ENCODE results near the gene PPP2CA. TPM values are rescaled to one million over a fixed set of nuclear protein-coding genes. Genes with fewer than 3 reads are reported as not detected.

PPP2CA gene
- total RNA-seq, 1 donor from 2014 or later, result 118 TPM

- DNase-seq (no peak), ATAC-seq (ENCODE audit: low read depth) (no peak)
- TF ChIP-seq CTCF (IDR thresholded peaks at IDR 0.05), result no peak
- Mint-ChIP-seq H3K4me3 (no peak overlapping the region), H3K27me3 (no peaks in the 10 kb centered on the region), H3K9me3 (no peaks in the 10 kb centered on the region), H3K36me3 (ENCODE audit: low read depth) (no peaks in the 10 kb centered on the region), H3K27ac (no peak overlapping the region), H3K4me1 (peaks cover 8% of the 10 kb centered on the region)
- POLR2A ChIA-PET, result interaction anchor here (0.6 to 1.8 kb wide), 2 partner anchors 10 to 407 kb away, joined by 7 to 10 read pairs; partner anchors contain the start of gene PPP2CA
- CTCF ChIA-PET, result no interaction called here
- intact Hi-C loops (cut with micrococcal nuclease), result no loop called here
Observed at GRCh38 chr5:134236318-134236717, 10.4 kb upstream of the PPP2CA start.

- Mint-ChIP-seq H3K36me3 (ENCODE audit: low read depth) (peaks cover 20% of the 10 kb centered on the region), H3K4me1 (peaks cover 25% of the 10 kb centered on the region), H3K27me3 (no peaks in the 10 kb centered on the region), H3K27ac (no peak overlapping the region), H3K9me3 (no peaks in the 10 kb centered on the region), H3K4me3 (no peak overlapping the region)
- ATAC-seq (ENCODE audit: low read depth) (no peak), DNase-seq (no peak)
- POLR2A ChIA-PET, result interaction anchor here (0.6 to 1.0 kb wide), 3 partner anchors 14 to 500 kb away, joined by 3 to 5 read pairs (median 5); partner anchors contain the start of gene SKP1
- no peak for TF ChIP-seq CTCF (IDR thresholded peaks at IDR 0.05)
- CTCF ChIA-PET, result no interaction called here
- intact Hi-C loops (cut with micrococcal nuclease), result loop anchor here (5.0 to 10.0 kb wide), 4 partner anchors 209 to 1124 kb away; no protein-coding TSS in a partner anchor
Observed at GRCh38 chr5:134228624-134229023, 2.8 kb upstream of the PPP2CA start.

GRCh38 chr5:134227776-134228175 is 1.9 kb upstream of the PPP2CA start:
- Mint-ChIP-seq H3K27ac (peak overlapping the region; percentile 95), H3K36me3 (ENCODE audit: low read depth) (peaks cover 24% of the 10 kb centered on the region), H3K27me3 (no peaks in the 10 kb centered on the region), H3K9me3 (no peaks in the 10 kb centered on the region), H3K4me3 (peak overlapping the region; percentile 94), H3K4me1 (peaks cover 32% of the 10 kb centered on the region)
- ChIA-PET POLR2A (interaction anchor here (0.6 to 3.3 kb wide), 5 partner anchors 15 to 1722 kb away, joined by 3 to 53 read pairs (median 5); partner anchors contain the start of genes SKP1 and VDAC1), CTCF (no interaction called here)
- no peak for TF ChIP-seq CTCF (IDR thresholded peaks at IDR 0.05)
- DNase-seq (no peak), ATAC-seq (ENCODE audit: low read depth) (no peak)
- intact Hi-C loops (cut with micrococcal nuclease), result loop anchor here (5.0 to 10.0 kb wide), 4 partner anchors 210 to 1123 kb away; no protein-coding TSS in a partner anchor

- intact Hi-C loops (cut with micrococcal nuclease), result loop anchor here (5.0 to 10.0 kb wide), 4 partner anchors 210 to 1122 kb away; no protein-coding TSS in a partner anchor
- ChIA-PET POLR2A (interaction anchor here (0.7 to 3.3 kb wide), 10 partner anchors 9 to 1731 kb away, joined by 3 to 53 read pairs (median 12); partner anchors contain the start of genes SKP1, UBE2B and VDAC1), CTCF (interaction anchor here (0.9 kb wide), 1 partner anchor 360 kb away, joined by 4 read pairs; no protein-coding TSS in a partner anchor)
- ATAC-seq (ENCODE audit: low read depth), result no peak
- Mint-ChIP-seq H3K4me3 (peak overlapping the region; percentile 94), H3K27ac (peak overlapping the region; percentile 95), H3K36me3 (ENCODE audit: low read depth) (peaks cover 27% of the 10 kb centered on the region), H3K27me3 (no peaks in the 10 kb centered on the region), H3K9me3 (no peaks in the 10 kb centered on the region), H3K4me1 (peaks cover 37% of the 10 kb centered on the region)
- no peak for DNase-seq
- no peak for TF ChIP-seq CTCF (IDR thresholded peaks at IDR 0.05)
Observed at GRCh38 chr5:134227259-134227658, 1.4 kb upstream of the PPP2CA start.

- intact Hi-C loops (cut with micrococcal nuclease), result loop anchor here (1.0 to 10.0 kb wide), 13 partner anchors 49 to 1122 kb away; partner anchors contain the start of genes CAMLG, CDKL3, DDX46 and JADE2
- ATAC-seq (ENCODE audit: low read depth), result peak; percentile 22
- CTCF ChIA-PET, result interaction anchor here (0.9 to 1.5 kb wide), 3 partner anchors 17 to 360 kb away, joined by 4 to 5 read pairs (median 4); no protein-coding TSS in a partner anchor
Observed at GRCh38 chr5:134226441-134227192, 744 bp upstream of the PPP2CA start.

More at GRCh38 chr5:134226441-134227192, 744 bp upstream of the PPP2CA start:
- Mint-ChIP-seq H3K36me3 (ENCODE audit: low read depth) (peaks cover 31% of the 10 kb centered on the region), H3K4me1 (peaks cover 43% of the 10 kb centered on the region), H3K27me3 (no peaks in the 10 kb centered on the region), H3K27ac (peak overlapping the region; percentile 95), H3K4me3 (peak overlapping the region; percentile 94), H3K9me3 (no peaks in the 10 kb centered on the region)
- no peak for DNase-seq
- POLR2A ChIA-PET, result interaction anchor here (0.7 to 3.3 kb wide), 33 partner anchors 9 to 1730 kb away, joined by 3 to 53 read pairs (median 4); partner anchors contain the start of genes CDKL3, HSPA4, JADE2 and PCBD2
- TF ChIP-seq CTCF (IDR thresholded peaks at IDR 0.05), result no peak
